ENCODE data around the gene PTPRM. TPM values are rescaled to one million over a fixed set of nuclear protein-coding genes. Genes with fewer than 3 reads are reported as not detected.

Gene PTPRM
- polyA plus RNA-seq, 1 of the 3 experiments (the other 2 are of a cell fraction): 16.0 TPM

DNA sequence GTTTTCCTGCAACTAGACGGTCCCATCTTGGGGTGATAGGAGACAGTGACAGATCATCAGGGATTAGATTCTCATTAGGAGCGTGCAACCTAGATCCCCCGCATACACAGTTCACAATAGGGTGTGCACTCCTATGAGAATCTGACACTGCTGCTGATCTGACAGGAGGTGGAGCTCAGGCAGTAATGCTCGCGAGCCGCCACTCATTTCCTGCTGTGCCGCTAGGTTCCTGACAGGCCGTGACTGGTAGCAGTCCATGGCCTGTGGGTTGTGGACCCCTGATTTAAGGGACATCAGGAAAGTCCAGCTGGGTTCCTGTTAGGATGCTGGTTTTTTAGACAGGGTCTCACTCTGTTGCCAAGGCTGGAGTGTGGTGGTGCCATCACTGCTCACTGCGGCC lies 48.7 kb downstream of the PTPRM start:
- no peaks in the 10 kb centered on the region for H3K36me3 ChIP-seq (replicated peaks in 1 of 2; ENCODE audit: control insufficient read depth in 1 of 2, insufficient read depth in 2 of 2, low read length in 1 of 2)
- ChIA-PET CTCF (interaction anchor here (2.0 kb wide), 1 partner anchor 49 kb away, joined by 7 read pairs; the partner anchor contains the start of gene PTPRM), POLR2A (interaction anchor here (1.0 kb wide), 1 partner anchor 22 kb away, joined by 3 read pairs; no protein-coding TSS in a partner anchor)
- H3K9me2 ChIP-seq: no peaks in the 10 kb centered on the region
- H3K9ac ChIP-seq: no peak overlapping the region
- no peaks in the 10 kb centered on the region for H3K27me3 ChIP-seq (ENCODE audit: insufficient read depth)
- TF ChIP-seq NRF1 (IDR thresholded peaks at IDR 0.05; ENCODE audit: low read depth, low read length): no peak
- TF ChIP-seq, protein P1, sequence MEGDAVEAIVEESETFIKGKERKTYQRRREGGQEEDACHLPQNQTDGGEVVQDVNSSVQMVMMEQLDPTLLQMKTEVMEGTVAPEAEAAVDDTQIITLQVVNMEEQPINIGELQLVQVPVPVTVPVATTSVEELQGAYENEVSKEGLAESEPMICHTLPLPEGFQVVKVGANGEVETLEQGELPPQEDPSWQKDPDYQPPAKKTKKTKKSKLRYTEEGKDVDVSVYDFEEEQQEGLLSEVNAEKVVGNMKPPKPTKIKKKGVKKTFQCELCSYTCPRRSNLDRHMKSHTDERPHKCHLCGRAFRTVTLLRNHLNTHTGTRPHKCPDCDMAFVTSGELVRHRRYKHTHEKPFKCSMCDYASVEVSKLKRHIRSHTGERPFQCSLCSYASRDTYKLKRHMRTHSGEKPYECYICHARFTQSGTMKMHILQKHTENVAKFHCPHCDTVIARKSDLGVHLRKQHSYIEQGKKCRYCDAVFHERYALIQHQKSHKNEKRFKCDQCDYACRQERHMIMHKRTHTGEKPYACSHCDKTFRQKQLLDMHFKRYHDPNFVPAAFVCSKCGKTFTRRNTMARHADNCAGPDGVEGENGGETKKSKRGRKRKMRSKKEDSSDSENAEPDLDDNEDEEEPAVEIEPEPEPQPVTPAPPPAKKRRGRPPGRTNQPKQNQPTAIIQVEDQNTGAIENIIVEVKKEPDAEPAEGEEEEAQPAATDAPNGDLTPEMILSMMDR (IDR thresholded peaks at IDR 0.05): no peak
- TF ChIP-seq, protein P2, sequence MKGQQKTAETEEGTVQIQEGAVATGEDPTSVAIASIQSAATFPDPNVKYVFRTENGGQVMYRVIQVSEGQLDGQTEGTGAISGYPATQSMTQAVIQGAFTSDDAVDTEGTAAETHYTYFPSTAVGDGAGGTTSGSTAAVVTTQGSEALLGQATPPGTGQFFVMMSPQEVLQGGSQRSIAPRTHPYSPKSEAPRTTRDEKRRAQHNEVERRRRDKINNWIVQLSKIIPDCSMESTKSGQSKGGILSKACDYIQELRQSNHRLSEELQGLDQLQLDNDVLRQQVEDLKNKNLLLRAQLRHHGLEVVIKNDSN (IDR thresholded peaks at IDR 0.05; ENCODE audit: borderline replicate concordance, low read depth): no peak
- TF ChIP-seq FOXJ3 (CRISPR knock-in tag; IDR thresholded peaks at IDR 0.05): no peak
- no peak for TF ChIP-seq SIN3A (IDR thresholded peaks at IDR 0.05; ENCODE audit: borderline replicate concordance, low read depth, low read length)
- TF ChIP-seq, protein P3, sequence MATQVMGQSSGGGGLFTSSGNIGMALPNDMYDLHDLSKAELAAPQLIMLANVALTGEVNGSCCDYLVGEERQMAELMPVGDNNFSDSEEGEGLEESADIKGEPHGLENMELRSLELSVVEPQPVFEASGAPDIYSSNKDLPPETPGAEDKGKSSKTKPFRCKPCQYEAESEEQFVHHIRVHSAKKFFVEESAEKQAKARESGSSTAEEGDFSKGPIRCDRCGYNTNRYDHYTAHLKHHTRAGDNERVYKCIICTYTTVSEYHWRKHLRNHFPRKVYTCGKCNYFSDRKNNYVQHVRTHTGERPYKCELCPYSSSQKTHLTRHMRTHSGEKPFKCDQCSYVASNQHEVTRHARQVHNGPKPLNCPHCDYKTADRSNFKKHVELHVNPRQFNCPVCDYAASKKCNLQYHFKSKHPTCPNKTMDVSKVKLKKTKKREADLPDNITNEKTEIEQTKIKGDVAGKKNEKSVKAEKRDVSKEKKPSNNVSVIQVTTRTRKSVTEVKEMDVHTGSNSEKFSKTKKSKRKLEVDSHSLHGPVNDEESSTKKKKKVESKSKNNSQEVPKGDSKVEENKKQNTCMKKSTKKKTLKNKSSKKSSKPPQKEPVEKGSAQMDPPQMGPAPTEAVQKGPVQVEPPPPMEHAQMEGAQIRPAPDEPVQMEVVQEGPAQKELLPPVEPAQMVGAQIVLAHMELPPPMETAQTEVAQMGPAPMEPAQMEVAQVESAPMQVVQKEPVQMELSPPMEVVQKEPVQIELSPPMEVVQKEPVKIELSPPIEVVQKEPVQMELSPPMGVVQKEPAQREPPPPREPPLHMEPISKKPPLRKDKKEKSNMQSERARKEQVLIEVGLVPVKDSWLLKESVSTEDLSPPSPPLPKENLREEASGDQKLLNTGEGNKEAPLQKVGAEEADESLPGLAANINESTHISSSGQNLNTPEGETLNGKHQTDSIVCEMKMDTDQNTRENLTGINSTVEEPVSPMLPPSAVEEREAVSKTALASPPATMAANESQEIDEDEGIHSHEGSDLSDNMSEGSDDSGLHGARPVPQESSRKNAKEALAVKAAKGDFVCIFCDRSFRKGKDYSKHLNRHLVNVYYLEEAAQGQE (IDR thresholded peaks at IDR 0.05; ENCODE audit: low read depth, low read length): no peak
- TF ChIP-seq POLR2AphosphoS5 (IDR thresholded peaks at IDR 0.05; ENCODE audit: low read depth, low read length): no peak
- no peak for TF ChIP-seq CHD2 (IDR thresholded peaks at IDR 0.05; ENCODE audit: low read length, partially characterized antibody)
- no peak for TF ChIP-seq GABPA (IDR thresholded peaks at IDR 0.05; ENCODE audit: low read depth)
- no peak for TF ChIP-seq MEF2A (IDR thresholded peaks at IDR 0.05; ENCODE audit: borderline replicate concordance, low read depth)
- no peak for TF ChIP-seq RFX5 (IDR thresholded peaks at IDR 0.05; ENCODE audit: low read length)
- no peak for TF ChIP-seq ELF1 (IDR thresholded peaks at IDR 0.05)
- TF ChIP-seq TCF12 (IDR thresholded peaks at IDR 0.05): no peak
- 68% methylated on average over 3 of the region's 9 CpGs for whole genome bisulfite sequencing (ENCODE audit: low lambda C conversion rate)
- no peak overlapping the region for H3K4me2 ChIP-seq
- no peak for DNase-seq
- no peaks in the 10 kb centered on the region for H3F3A ChIP-seq (replicated peaks; ENCODE audit: insufficient read depth)
- no peaks in the 10 kb centered on the region for H3K9me3 ChIP-seq
- H3K79me2 ChIP-seq (ENCODE audit: insufficient read depth): no peaks in the 10 kb centered on the region
- no peak overlapping the region for H2AFZ ChIP-seq (ENCODE audit: low read depth)
- H3K4me1 ChIP-seq (ENCODE audit: control insufficient read depth in 1 of 2, insufficient read depth in 2 of 2, low read depth in 1 of 2, low read length in 1 of 2): peaks cover 0 to 12% of the 10 kb centered on the region in 2 experiments; a peak in 2 of 4 replicates
- H4K20me1 ChIP-seq (ENCODE audit: insufficient read depth): no peaks in the 10 kb centered on the region
- no peak overlapping the region for H3K27ac ChIP-seq (ENCODE audit: low read depth in 2 of 2, low read length in 1 of 2)
- H3K4me3 ChIP-seq (ENCODE audit: low read depth in 2 of 2, low read length in 1 of 2): no peak overlapping the region
